ENCODE measurements around the gene CELSR1.

CELSR1 gene

GRCh38 chr22:46451741-46452140, 85.7 kb downstream of the CELSR1 start:
- TF ChIP-seq CTCF (IDR thresholded peaks at IDR 0.05; ENCODE audit: borderline replicate concordance, insufficient read depth, low read depth, low read length), result no peak
- H3K4me3 ChIP-seq (ENCODE audit: low read depth, low read length), result no peak overlapping the region

- TF ChIP-seq CTCF (IDR thresholded peaks at IDR 0.05; ENCODE audit: borderline replicate concordance, insufficient read depth, low read depth, low read length), result no peak
Observed at GRCh38 chr22:46450931-46451561, 86.4 kb downstream of the CELSR1 start.

GRCh38 chr22:46449974-46450745, 87.3 kb downstream of the CELSR1 start:
- H3K4me3 ChIP-seq (ENCODE audit: low read depth, low read length), result no peak overlapping the region
- no peak for TF ChIP-seq CTCF (IDR thresholded peaks at IDR 0.05; ENCODE audit: borderline replicate concordance, insufficient read depth, low read depth, low read length)

More at GRCh38 chr22:46450931-46451561, 86.4 kb downstream of the CELSR1 start:
- H3K4me3 ChIP-seq (ENCODE audit: low read depth, low read length), result no peak overlapping the region

- H3K4me3 ChIP-seq (ENCODE audit: low read depth, low read length), result no peak overlapping the region
- TF ChIP-seq CTCF (IDR thresholded peaks at IDR 0.05; ENCODE audit: borderline replicate concordance, insufficient read depth, low read depth, low read length), result no peak
Observed at GRCh38 chr22:46449116-46449691, 88.2 kb downstream of the CELSR1 start.

GRCh38 chr22:46448333-46448732, 89.1 kb downstream of the CELSR1 start:
- no peak for TF ChIP-seq CTCF (IDR thresholded peaks at IDR 0.05; ENCODE audit: borderline replicate concordance, insufficient read depth, low read depth, low read length)
- H3K4me3 ChIP-seq (ENCODE audit: low read depth, low read length), result no peak overlapping the region

GRCh38 chr22:46447906-46448305, 89.5 kb downstream of the CELSR1 start:
- H3K4me3 ChIP-seq (ENCODE audit: low read depth, low read length), result no peak overlapping the region
- no peak for TF ChIP-seq CTCF (IDR thresholded peaks at IDR 0.05; ENCODE audit: borderline replicate concordance, insufficient read depth, low read depth, low read length)
